HepG2 (cell line): ENCODE results near the gene RPL31. TPM values are rescaled to one million over a fixed set of nuclear protein-coding genes. Genes with fewer than 3 reads are reported as not detected.

Experiments
- E2F1 ChIP-seq: sonication (generic); formaldehyde crosslinking; IDR thresholded peaks from 2 replicates; pipeline ENCODE4 v1.5.0; 2020; ENCODE audit warnings: missing genetic modification reagents
- LRRFIP1 ChIP-seq: sonication (generic); formaldehyde crosslinking; conservative IDR thresholded peaks from 2 replicates; pipeline ENCODE4 v1.4.0; 2020; ENCODE audit warnings: missing genetic modification reagents
- NRL ChIP-seq: sonication (generic); formaldehyde crosslinking; IDR thresholded peaks from 2 replicates; pipeline ENCODE4 v1.5.0; 2020; ENCODE audit warnings: missing genetic modification reagents, mild to moderate bottlenecking, moderate library complexity, borderline replicate concordance
- RBM22 ChIP-seq: fragments of 200-400 bp; formaldehyde crosslinking; optimal IDR thresholded peaks from 2 replicates; pipeline ENCODE3; 2017; ENCODE audit warnings: mild to moderate bottlenecking, low read length, moderate library complexity
- SMYD3 ChIP-seq: sonication (generic); formaldehyde crosslinking; IDR thresholded peaks from 2 replicates; pipeline ENCODE4 v1.8.1; 2023; ENCODE audit warnings: mild to moderate bottlenecking, missing genetic modification reagents
- ZNF33B ChIP-seq: sonication (generic); formaldehyde crosslinking; IDR thresholded peaks from 2 replicates; pipeline ENCODE4 v1.5.1; 2020; ENCODE audit warnings: mild to moderate bottlenecking, missing genetic modification reagents
- ZNF646 ChIP-seq: sonication (generic); formaldehyde crosslinking; IDR thresholded peaks from 2 replicates; pipeline ENCODE4 v1.9.0; 2021; ENCODE audit warnings: mild to moderate bottlenecking, missing genetic modification reagents
- polyA plus RNA-seq, 8 experiments: library from polyadenylated mRNA; depleted of rRNA in 3 of 8; stranded (reverse) in 7 of 8; unstranded in 1 of 8; fragments of >200 nt; fragmentation: Illumina TruSeq in 4 of 8; extraction: Trizol in 4 of 8; gene quantifications; 2 replicates each; pipeline versions ENCODE4 v1.2.1 to v1.2.3, GENCODE V29; 2011 to 2016; ENCODE audit warnings: low read depth in 4 of 8, missing spikeins in 1 of 8, mixed read lengths in 1 of 8; ENCODE audit not compliant: insufficient read depth in 1 of 8
- total RNA-seq, 5 experiments: library from RNA; depleted of rRNA; stranded (reverse); fragments of >200 nt; fragmentation: Illumina TruSeq; extraction: Trizol; gene quantifications; 2 replicates each; pipeline ENCODE4 v1.2.3, GENCODE V29; 2016; ENCODE audit warnings: low read depth in 1 of 5
- TF ChIP-seq, protein P1 (sequence below): sonication (generic); formaldehyde crosslinking; IDR thresholded peaks from 2 replicates; pipeline ENCODE4 v1.4.0; 2020; ENCODE audit warnings: mild to moderate bottlenecking, missing genetic modification reagents

Gene RPL31
- total and polyA plus RNA-seq, 2 of the 13 experiments (the other 11 are each of a cell fraction or from before 2014, with no cell fraction given) = 3,331 to 3,582 TPM

DNA sequence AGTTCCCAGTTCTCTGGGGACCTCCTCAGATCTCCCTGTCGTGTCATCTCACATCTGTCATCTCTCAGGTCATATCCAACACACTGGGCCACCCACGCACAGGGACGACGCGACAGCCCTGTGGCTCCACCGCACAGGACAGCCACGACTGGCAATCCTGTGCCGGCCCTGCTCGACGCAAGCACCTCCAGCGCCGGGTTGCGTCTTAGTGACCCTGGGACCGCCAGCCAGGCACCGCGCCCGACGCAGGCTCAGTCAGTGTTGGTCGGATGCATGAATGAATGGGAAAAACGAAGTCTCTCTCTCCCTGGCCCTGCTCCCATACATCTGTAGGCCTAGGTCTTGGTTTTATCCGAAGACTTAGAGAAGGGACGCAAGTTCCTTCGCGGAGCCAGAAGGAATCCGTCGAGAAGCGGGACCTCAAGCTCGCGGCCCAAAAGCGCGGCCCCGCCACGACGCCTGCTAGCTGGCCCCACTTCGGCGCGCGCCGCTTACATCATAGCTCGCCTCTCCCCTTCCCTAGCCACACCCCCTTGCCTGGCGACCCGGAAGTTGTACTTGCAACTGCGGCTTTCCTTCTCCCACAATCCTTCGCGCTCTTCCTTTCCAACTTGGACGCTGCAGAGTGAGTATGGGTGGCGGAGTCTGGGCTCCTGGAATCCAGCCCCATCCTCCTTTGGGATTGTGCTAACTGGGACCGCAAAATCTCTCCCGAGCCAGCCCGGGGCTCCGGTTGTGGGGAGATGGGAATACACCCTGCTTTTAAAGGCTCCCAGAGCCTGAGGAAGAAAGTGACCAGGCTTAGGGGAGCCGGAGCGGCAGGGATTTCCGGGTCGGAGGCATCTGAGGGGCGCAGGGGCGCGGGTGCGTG lies at the start of gene RPL31 (continued):
- no peak; the same call in 1 of the 2 replicates for TF ChIP-seq ZNF646
- peak; percentile 99 for TF ChIP-seq SMYD3 (CRISPR knock-in tag)
- TF ChIP-seq, protein P1, sequence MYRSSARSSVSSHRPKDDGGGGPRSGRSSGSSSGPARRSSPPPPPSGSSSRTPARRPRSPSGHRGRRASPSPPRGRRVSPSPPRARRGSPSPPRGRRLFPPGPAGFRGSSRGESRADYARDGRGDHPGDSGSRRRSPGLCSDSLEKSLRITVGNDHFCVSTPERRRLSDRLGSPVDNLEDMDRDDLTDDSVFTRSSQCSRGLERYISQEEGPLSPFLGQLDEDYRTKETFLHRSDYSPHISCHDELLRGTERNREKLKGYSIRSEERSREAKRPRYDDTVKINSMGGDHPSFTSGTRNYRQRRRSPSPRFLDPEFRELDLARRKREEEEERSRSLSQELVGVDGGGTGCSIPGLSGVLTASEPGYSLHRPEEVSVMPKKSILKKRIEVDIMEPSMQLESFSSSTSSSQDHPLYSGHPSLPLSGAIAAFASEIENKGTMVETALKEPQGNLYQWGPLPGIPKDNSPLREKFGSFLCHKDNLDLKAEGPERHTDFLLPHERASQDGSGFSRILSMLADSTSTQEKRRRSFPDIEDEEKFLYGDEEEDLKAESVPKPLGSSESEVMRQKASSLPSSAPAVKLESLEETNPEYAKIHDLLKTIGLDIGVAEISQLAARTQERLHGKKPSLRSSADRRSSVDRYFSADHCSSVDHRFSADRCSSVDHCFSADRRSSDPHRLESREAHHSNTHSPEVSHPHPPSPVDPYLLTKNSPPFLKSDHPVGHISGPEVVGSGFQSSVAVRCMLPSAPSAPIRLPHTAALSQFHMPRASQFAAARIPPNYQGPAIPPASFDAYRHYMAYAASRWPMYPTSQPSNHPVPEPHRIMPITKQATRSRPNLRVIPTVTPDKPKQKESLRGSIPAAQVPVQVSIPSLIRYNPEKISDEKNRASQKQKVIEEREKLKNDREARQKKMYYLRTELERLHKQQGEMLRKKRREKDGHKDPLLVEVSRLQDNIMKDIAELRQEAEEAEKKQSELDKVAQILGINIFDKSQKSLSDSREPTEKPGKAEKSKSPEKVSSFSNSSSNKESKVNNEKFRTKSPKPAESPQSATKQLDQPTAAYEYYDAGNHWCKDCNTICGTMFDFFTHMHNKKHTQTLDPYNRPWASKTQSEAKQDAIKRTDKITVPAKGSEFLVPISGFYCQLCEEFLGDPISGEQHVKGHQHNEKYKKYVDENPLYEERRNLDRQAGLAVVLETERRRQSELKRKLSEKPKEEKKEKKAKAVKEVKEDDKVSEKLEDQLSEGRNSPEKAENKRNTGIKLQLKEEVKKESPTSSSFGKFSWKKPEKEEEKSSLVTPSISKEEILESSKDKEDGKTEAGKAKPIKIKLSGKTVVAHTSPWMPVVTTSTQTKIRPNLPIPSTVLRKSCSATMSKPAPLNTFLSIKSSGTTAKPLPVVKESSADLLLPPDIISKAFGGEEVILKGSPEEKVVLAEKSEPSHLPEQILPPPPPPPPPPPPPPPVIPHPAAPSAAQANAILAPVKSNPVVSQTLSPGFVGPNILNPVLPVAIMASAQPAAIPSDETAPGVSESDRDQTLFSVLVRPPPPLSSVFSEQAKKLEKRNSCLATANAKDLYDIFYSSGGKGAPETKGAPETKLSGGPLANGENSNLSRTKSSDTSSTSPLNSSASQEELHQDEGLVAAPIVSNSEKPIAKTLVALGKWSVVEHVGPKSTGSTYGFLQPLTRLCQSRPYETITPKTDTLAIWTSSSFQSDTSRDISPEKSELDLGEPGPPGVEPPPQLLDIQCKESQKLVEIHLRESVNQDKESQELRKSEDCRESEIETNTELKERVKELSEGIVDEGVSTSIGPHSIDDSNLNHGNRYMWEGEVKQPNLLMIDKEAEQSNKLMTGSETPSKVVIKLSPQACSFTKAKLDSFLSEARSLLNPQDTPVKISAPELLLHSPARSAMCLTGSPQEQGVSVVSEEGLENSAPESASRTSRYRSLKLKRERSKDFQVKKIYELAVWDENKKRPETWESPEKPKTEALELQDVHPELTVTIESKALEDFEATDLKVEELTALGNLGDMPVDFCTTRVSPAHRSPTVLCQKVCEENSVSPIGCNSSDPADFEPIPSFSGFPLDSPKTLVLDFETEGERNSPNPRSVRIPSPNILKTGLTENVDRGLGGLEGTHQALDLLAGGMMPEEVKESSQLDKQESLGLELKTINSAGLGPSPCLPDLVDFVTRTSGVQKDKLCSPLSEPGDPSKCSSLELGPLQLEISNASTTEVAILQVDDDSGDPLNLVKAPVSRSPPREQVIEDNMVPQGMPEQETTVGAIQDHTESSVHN (CRISPR knock-in tag) = peak; percentile 99
- TF ChIP-seq ZNF33B (CRISPR knock-in tag) = peak; percentile 99
- peak; percentile 99 for TF ChIP-seq NRL (CRISPR knock-in tag)
- no peak; the same call in none of the 2 replicates for TF ChIP-seq LRRFIP1 (CRISPR knock-in tag)
- TF ChIP-seq RBM22 = no peak
- peak; percentile 83 for TF ChIP-seq E2F1 (CRISPR knock-in tag)
